Endothelial cell of umbilical vein (primary cell): ENCODE results near the gene ARHGAP21. TPM values are rescaled to one million over a fixed set of nuclear protein-coding genes. Genes with fewer than 3 reads are reported as not detected.
"Not testable (repeated sequence)": the region's sequence is repeated elsewhere in the genome, so short reads cannot be mapped to it uniquely, and the experiment has no call there.

Experiments used
- BruUV-seq: library from RNA; stranded (reverse); fragments of 400-500 nt; replicated peaks from 2 replicates; lab custom pipeline; 2021; lab: Mats Ljungman, UMichigan
- CTCF ChIA-PET: fragments of 300-600, 350-600 bp; sonication (Branson Sonifier 250); formaldehyde crosslinking; loops from one replicate; lab custom pipeline; 2021; ENCODE audit warnings: antibody characterized with exemption, inconsistent platforms; lab: Charles Lee
- POLR2A ChIA-PET: fragments of 300-600, 350-600 bp; sonication (Branson Sonifier 250); formaldehyde crosslinking; loops from one replicate; lab custom pipeline; 2021; ENCODE audit warnings: antibody characterized with exemption, inconsistent platforms; lab: Charles Lee
- DNase-seq: peaks from one replicate; pipeline ENCODE4 v3.0.0-alpha.2; 2011; ENCODE audit warnings: low read depth, low spot score
- FAIRE-seq: peaks from 2 replicates; lab custom pipeline; 2011; peaks lifted over from hg19 to GRCh38; lab: Jason Lieb, UNC
- H2AFZ ChIP-seq: 2 replicates; pipeline ENCODE4 v1.6.0; 2012; ENCODE audit warnings: low read depth, low read length, control low read depth, inconsistent platforms
- H3K27ac ChIP-seq: 2 replicates; pipeline ENCODE4 v1.5.1; 2011; ENCODE audit warnings: low read depth, mild to moderate bottlenecking, control low read depth, low read length, moderate library complexity; ENCODE audit not compliant: insufficient read depth
- H3K27me3 ChIP-seq, 2 experiments: 2 replicates each; pipeline versions ENCODE4 v1.6.0 to v1.6.1; 2011; ENCODE audit warnings: low read length in 2 of 2, mixed read lengths in 1 of 2; ENCODE audit not compliant: control insufficient read depth in 2 of 2, insufficient read depth in 2 of 2
- H3K36me3 ChIP-seq, 2 experiments: 2 replicates in 1 of 2; 3 replicates in 1 of 2; pipeline ENCODE4 v1.5.1; 2011; ENCODE audit warnings: low read length in 2 of 2, mild to moderate bottlenecking in 1 of 2, moderate library complexity in 1 of 2; ENCODE audit not compliant: control insufficient read depth in 2 of 2, insufficient read depth in 2 of 2; ENCODE audit errors: extremely low read depth in 1 of 2
- H3K4me1 ChIP-seq: 3 replicates; pipeline ENCODE4 v1.5.1; 2011; ENCODE audit warnings: mild to moderate bottlenecking, low read length; ENCODE audit not compliant: control insufficient read depth, insufficient read depth; ENCODE audit errors: extremely low read depth
- H3K4me2 ChIP-seq: 2 replicates; pipeline ENCODE4 v1.6.1; 2011; ENCODE audit warnings: low read length, control low read depth, mixed read lengths; ENCODE audit not compliant: insufficient read depth
- H3K4me3 ChIP-seq, 3 experiments: fragments of 200-600 bp in 1 of 3; sonication (generic), shearing (Covaris generic) in 1 of 3; replicated peaks in 1 of 3; 2 replicates each; pipeline ENCODE4 v1.5.1; 2011 to 2016; ENCODE audit warnings: control low read depth in 3 of 3, low read length in 3 of 3, mild to moderate bottlenecking in 2 of 3, inconsistent platforms in 1 of 3, low read depth in 1 of 3, moderate library complexity in 1 of 3; ENCODE audit not compliant: insufficient read depth in 1 of 3
- H3K79me2 ChIP-seq: 2 replicates; pipeline ENCODE4 v1.6.0; 2012; ENCODE audit warnings: low read length, inconsistent platforms; ENCODE audit not compliant: control insufficient read depth, insufficient read depth
- H3K9ac ChIP-seq: replicated peaks from 2 replicates; pipeline ENCODE3; 2011; ENCODE audit warnings: low read length, control low read depth; ENCODE audit not compliant: insufficient read depth; ENCODE audit errors: extremely low read depth
- H3K9me1 ChIP-seq: replicated peaks from 3 replicates; pipeline ENCODE4 v1.6.0; 2011; ENCODE audit warnings: mild to moderate bottlenecking, low read length; ENCODE audit not compliant: control insufficient read depth, insufficient read depth; ENCODE audit errors: extremely low read depth
- H3K9me3 ChIP-seq: replicated peaks from 2 replicates; pipeline ENCODE4 v1.5.1; 2012; ENCODE audit warnings: low read length, inconsistent platforms; ENCODE audit not compliant: control insufficient read depth, insufficient read depth
- H4K20me1 ChIP-seq: replicated peaks from 2 replicates; pipeline ENCODE3; 2011; ENCODE audit warnings: mild to moderate bottlenecking, low read length; ENCODE audit not compliant: control insufficient read depth, insufficient read depth; ENCODE audit errors: extremely low read depth
- CTCF ChIP-seq, 2 donors: IDR thresholded peaks; 1 replicate in 1 of 2; 2 replicates in 1 of 2; pipeline ENCODE4 v1.5.1; 2011; ENCODE audit warnings: low read length in 2 of 2, mild to moderate bottlenecking in 2 of 2, moderate library complexity in 2 of 2, control low read depth in 1 of 2, inconsistent platforms in 1 of 2, low read depth in 1 of 2; ENCODE audit not compliant: insufficient read depth in 1 of 2; ENCODE audit errors: extremely low read depth in 1 of 2
- EZH2 ChIP-seq: IDR thresholded peaks from 2 replicates; pipeline ENCODE4 v1.6.1; 2012; ENCODE audit warnings: borderline replicate concordance, low read depth, mild to moderate bottlenecking, moderate library complexity, low read length, inconsistent platforms; ENCODE audit not compliant: severe bottlenecking
- FOS ChIP-seq: IDR thresholded peaks from 2 replicates; pipeline ENCODE4 v1.6.1; 2011; ENCODE audit warnings: mild to moderate bottlenecking, low read length, moderate library complexity, borderline replicate concordance; ENCODE audit not compliant: insufficient read depth
- GATA2 ChIP-seq: IDR thresholded peaks from 2 replicates; pipeline ENCODE4 v1.7.0; 2011; ENCODE audit warnings: low read depth, mild to moderate bottlenecking, moderate library complexity, mixed read lengths, low read length; ENCODE audit not compliant: insufficient read length, insufficient read depth
- JUN ChIP-seq: IDR thresholded peaks from 2 replicates; pipeline ENCODE4 v1.6.1; 2011; ENCODE audit warnings: borderline replicate concordance, low read depth; ENCODE audit not compliant: insufficient read length, insufficient read depth
- MYC ChIP-seq: IDR thresholded peaks from one replicate; pipeline ENCODE4 v1.6.1; 2011; ENCODE audit warnings: mild to moderate bottlenecking, low read depth, low read length
- POLR2A ChIP-seq: IDR thresholded peaks from 2 replicates; pipeline ENCODE4 v1.6.1; 2012; ENCODE audit warnings: low read depth, mild to moderate bottlenecking, control low read depth, low read length
- POLR2AphosphoS5 ChIP-seq: IDR thresholded peaks from 2 replicates; pipeline ENCODE4 v1.6.1; 2012; ENCODE audit warnings: low read depth, mild to moderate bottlenecking, control low read depth, low read length, moderate library complexity; ENCODE audit not compliant: insufficient read depth
- dilution Hi-C: fragments of 300-500 bp; cut with MboI; formaldehyde crosslinking; loops from one replicate; pipeline ENCODE4 v1.15.0; 2019; ENCODE audit warnings: low sequenced_read_pairs; ENCODE audit not compliant: extremely low pct_ligation_motif_present
- intact Hi-C: fragments of 100-400 bp; cut with micrococcal nuclease; formaldehyde crosslinking; loops from one replicate; pipeline ENCODE4 v1.10.0; 2022
- polyA plus RNA-seq, 4 experiments: library from polyadenylated mRNA; depleted of rRNA in 3 of 4; stranded (reverse) in 3 of 4; unstranded in 1 of 4; fragments of >200 nt; gene quantifications; 2 replicates each; pipeline versions ENCODE4 v1.2.1 to v1.2.3, GENCODE V29; 2011 to 2012; ENCODE audit warnings: missing spikeins in 1 of 4
- total RNA-seq: library from RNA; stranded (reverse); gene quantifications from 2 replicates; pipeline ENCODE4 v1.2.3, GENCODE V29; 2021
- TF ChIP-seq, protein P1 (sequence below): IDR thresholded peaks from 2 replicates; pipeline ENCODE4 v1.6.1; 2011; ENCODE audit not compliant: insufficient read depth, insufficient read length

Gene ARHGAP21
- total and polyA plus RNA-seq, 2 donors (not counting 3 experiments of a cell fraction or from before 2014, with no cell fraction given) = 29.5 to 97.8 TPM

- H3K9me3 ChIP-seq = no peaks in the 10 kb centered on the region
- ChIA-PET POLR2A (no interaction called here), CTCF (interaction anchor here (3.3 to 4.3 kb wide), 2 partner anchors 83 to 263 kb away, joined by 17 to 27 read pairs; no protein-coding TSS in a partner anchor)
- TF ChIP-seq, protein P1, sequence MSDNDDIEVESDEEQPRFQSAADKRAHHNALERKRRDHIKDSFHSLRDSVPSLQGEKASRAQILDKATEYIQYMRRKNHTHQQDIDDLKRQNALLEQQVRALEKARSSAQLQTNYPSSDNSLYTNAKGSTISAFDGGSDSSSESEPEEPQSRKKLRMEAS = no peak
- TF ChIP-seq FOS = no peak
- no peak for TF ChIP-seq POLR2AphosphoS5
- TF ChIP-seq GATA2 = no peak
- TF ChIP-seq POLR2A = no peak
- no peak for TF ChIP-seq JUN
- no peak for TF ChIP-seq MYC
- TF ChIP-seq CTCF (IDR thresholded peaks at IDR 0.05; ENCODE audit: extremely low read depth in 1 of 2, insufficient read depth in 1 of 2, low read depth in 1 of 2, low read length in 2 of 2) = no peak
- TF ChIP-seq EZH2 = no peak
- no peaks in the 10 kb centered on the region for H3K9me1 ChIP-seq
- no peak overlapping the region for H3K4me2 ChIP-seq
- no peak overlapping the region for H2AFZ ChIP-seq
- peaks cover 0 to 1% of the 10 kb centered on the region in 2 experiments for H3K36me3 ChIP-seq
- no peak overlapping the region for H3K4me3 ChIP-seq
- H3K27ac ChIP-seq = no peak overlapping the region
- no peak for DNase-seq
- peaks cover 11% of the 10 kb centered on the region for H3K4me1 ChIP-seq
- no peak for FAIRE-seq
- peaks cover 16% of the 10 kb centered on the region for H3K79me2 ChIP-seq
- H3K27me3 ChIP-seq = no peaks in the 10 kb centered on the region
- BruUV-seq = no TSS peak
- intact Hi-C loops = no loop called here
- dilution Hi-C loops = no loop called here
- H4K20me1 ChIP-seq = no peaks in the 10 kb centered on the region
- H3K9ac ChIP-seq = no peak overlapping the region
These were observed 2.9 kb upstream of the ARHGAP21 start for GRCh38 chr10:24726626-24727025.

DNA sequence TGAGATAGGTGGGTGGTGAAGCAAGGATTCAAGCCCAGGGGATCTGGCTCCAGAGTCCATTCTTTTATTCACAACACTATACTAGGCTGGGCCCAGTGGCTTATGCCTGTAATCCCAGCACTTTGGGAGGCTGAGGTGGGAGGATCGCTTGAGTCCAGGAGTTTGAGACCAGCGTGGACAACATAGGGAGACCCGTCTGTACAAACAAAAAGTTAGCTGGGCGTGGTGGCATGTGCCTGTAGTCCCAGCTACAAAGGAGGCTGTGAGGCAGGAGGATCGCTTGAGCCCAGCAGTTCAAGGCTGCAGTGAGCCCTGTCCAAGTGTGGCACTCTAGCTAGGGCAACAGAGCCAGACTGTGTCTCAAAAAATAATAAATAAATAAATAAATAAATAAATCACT is 2.3 kb upstream of the ARHGAP21 start:
- not testable (repeated sequence) for FAIRE-seq, BruUV-seq
- CTCF ChIA-PET = interaction anchor here (1.2 to 4.3 kb wide), 3 partner anchors 7 to 264 kb away, joined by 3 to 27 read pairs (median 17); no protein-coding TSS in a partner anchor

More for the DNA sequence above, 2.3 kb upstream of the ARHGAP21 start:
- POLR2A ChIA-PET, H3K9ac ChIP-seq, DNase-seq, intact Hi-C loops, H3K4me2 ChIP-seq, H3K27ac ChIP-seq, H3K27me3 ChIP-seq, H3K9me1 ChIP-seq, dilution Hi-C loops, H2AFZ ChIP-seq, H3K4me3 ChIP-seq, H3K9me3 ChIP-seq, H4K20me1 ChIP-seq, H3K36me3 ChIP-seq: not testable (repeated sequence)
- Histone ChIP-seq H3K79me2 (peaks cover 22% of the 10 kb centered on the region), H3K4me1 (peaks cover 16% of the 10 kb centered on the region)
